WTC11 (cell line): ENCODE measurements around the gene PREX1. TPM values are rescaled to one million over a fixed set of nuclear protein-coding genes. Genes with fewer than 3 reads are reported as not detected.

Source experiments
- ATAC-seq: fragments of 200-7000 bp; cut with Tn5 transposase; 2 replicates; pipeline ENCODE4 v1.10.0; 2021; ENCODE audit warnings: mild to moderate bottlenecking, moderate library complexity
- CTCF ChIA-PET: fragments of 300-600 bp; sonication (Branson Sonifier 250); formaldehyde crosslinking; loops from one replicate; lab custom pipeline; 2021; ENCODE audit warnings: antibody characterized with exemption; lab: Charles Lee
- POLR2A ChIA-PET: fragments of 350-600 bp; sonication (Branson Sonifier 250); formaldehyde crosslinking; loops from one replicate; lab custom pipeline; 2021; ENCODE audit warnings: antibody characterized with exemption; lab: Charles Lee
- DNase-seq: peaks from one replicate; pipeline ENCODE4 v3.0.0; 2021; ENCODE audit warnings: low spot score
- H3K27ac Mint-ChIP-seq: 2 replicates; pipeline ENCODE4 v1.8.0; 2021; ENCODE audit warnings: mixed read lengths
- H3K27me3 Mint-ChIP-seq: 2 replicates; pipeline ENCODE4 v1.8.0; 2021; ENCODE audit warnings: low read depth, mild to moderate bottlenecking, moderate library complexity, mixed read lengths
- H3K36me3 Mint-ChIP-seq: 2 replicates; pipeline ENCODE4 v1.8.0; 2021; ENCODE audit warnings: mixed read lengths
- H3K4me1 Mint-ChIP-seq: 2 replicates; pipeline ENCODE4 v1.8.0; 2022; ENCODE audit warnings: mixed read lengths
- H3K4me3 Mint-ChIP-seq: 2 replicates; pipeline ENCODE4 v1.8.0; 2021; ENCODE audit warnings: mild to moderate bottlenecking, moderate library complexity, mixed read lengths
- H3K9me3 Mint-ChIP-seq: 2 replicates; pipeline ENCODE4 v1.8.0; 2021; ENCODE audit warnings: mixed read lengths
- ATF1 ChIP-seq: sonication (generic); formaldehyde crosslinking; IDR thresholded peaks from 2 replicates; pipeline ENCODE4 v1.8.1; 2023; ENCODE audit warnings: mild to moderate bottlenecking, moderate library complexity, missing genetic modification reagents
- ATF6 ChIP-seq: sonication (generic); formaldehyde crosslinking; IDR thresholded peaks from 2 replicates; pipeline ENCODE4 v1.8.1; 2023; ENCODE audit warnings: mild to moderate bottlenecking, missing genetic modification reagents
- CBFB ChIP-seq: sonication (generic); formaldehyde crosslinking; IDR thresholded peaks from 2 replicates; pipeline ENCODE4 v1.8.1; 2022; ENCODE audit warnings: mild to moderate bottlenecking, low read depth, missing genetic modification reagents
- ELF4 ChIP-seq: sonication (generic); formaldehyde crosslinking; IDR thresholded peaks from 2 replicates; pipeline ENCODE4 v1.8.1; 2022; ENCODE audit warnings: low read depth, mild to moderate bottlenecking, moderate library complexity, missing genetic modification reagents
- EMX1 ChIP-seq: fragments of 250-450 bp; sonication (Bioruptor Pico); IDR thresholded peaks from 2 replicates; pipeline ENCODE4 v1.8.0; 2021; ENCODE audit warnings: mild to moderate bottlenecking
- FOXJ3 ChIP-seq: sonication (generic); formaldehyde crosslinking; IDR thresholded peaks from 2 replicates; pipeline ENCODE4 v1.9.0; 2021; ENCODE audit warnings: missing genetic modification reagents, mild to moderate bottlenecking, borderline replicate concordance
- FOXK1 ChIP-seq: sonication (generic); formaldehyde crosslinking; IDR thresholded peaks from 2 replicates; pipeline ENCODE4 v1.8.0; 2022; ENCODE audit warnings: mild to moderate bottlenecking, moderate library complexity, missing genetic modification reagents
- FOXP1 ChIP-seq: sonication (generic); formaldehyde crosslinking; IDR thresholded peaks from 2 replicates; pipeline ENCODE4 v1.8.0; 2022; ENCODE audit warnings: missing genetic modification reagents, mild to moderate bottlenecking, moderate library complexity, borderline replicate concordance
- GTF2I ChIP-seq: fragments of 250-450 bp; sonication (Bioruptor Pico); conservative IDR thresholded peaks from 2 replicates; pipeline ENCODE4 v1.4.0; 2021; ENCODE audit warnings: mild to moderate bottlenecking
- HMGA2 ChIP-seq: fragments of 250-450 bp; sonication (Bioruptor Pico); IDR thresholded peaks from 2 replicates; pipeline ENCODE4 v1.4.0; 2021; ENCODE audit warnings: mild to moderate bottlenecking, moderate library complexity
- IRF1 ChIP-seq: sonication (generic); formaldehyde crosslinking; IDR thresholded peaks from 2 replicates; pipeline ENCODE4 v1.8.0; 2023; ENCODE audit warnings: missing genetic modification reagents
- JUN ChIP-seq: sonication (generic); formaldehyde crosslinking; IDR thresholded peaks from 2 replicates; pipeline ENCODE4 v1.8.0; 2023; ENCODE audit warnings: mild to moderate bottlenecking, missing genetic modification reagents
- MLX ChIP-seq: sonication (generic); formaldehyde crosslinking; IDR thresholded peaks from 2 replicates; pipeline ENCODE4 v1.8.1; 2023; ENCODE audit warnings: mild to moderate bottlenecking, missing genetic modification reagents, moderate library complexity
- MYBL2 ChIP-seq: sonication (generic); formaldehyde crosslinking; IDR thresholded peaks from 2 replicates; pipeline ENCODE4 v1.8.1; 2023; ENCODE audit warnings: mild to moderate bottlenecking, moderate library complexity, missing genetic modification reagents
- NFYB ChIP-seq: sonication (generic); formaldehyde crosslinking; conservative IDR thresholded peaks from 2 replicates; pipeline ENCODE4 v1.8.0; 2022; ENCODE audit warnings: low read depth, missing genetic modification reagents
- PRRX2 ChIP-seq: fragments of 250-450 bp; sonication (Bioruptor Pico); IDR thresholded peaks from 2 replicates; pipeline ENCODE4 v1.8.0; 2021; ENCODE audit warnings: mild to moderate bottlenecking
- SMAD3 ChIP-seq: sonication (generic); formaldehyde crosslinking; IDR thresholded peaks from 2 replicates; pipeline ENCODE4 v1.8.0; 2022; ENCODE audit warnings: missing genetic modification reagents, mild to moderate bottlenecking, borderline replicate concordance
- SMAD4 ChIP-seq: sonication (generic); formaldehyde crosslinking; IDR thresholded peaks from 2 replicates; pipeline ENCODE4 v1.8.0; 2022; ENCODE audit warnings: mild to moderate bottlenecking, missing genetic modification reagents
- TEAD1 ChIP-seq: sonication (generic); formaldehyde crosslinking; IDR thresholded peaks from 2 replicates; pipeline ENCODE4 v1.8.0; 2022; ENCODE audit warnings: mild to moderate bottlenecking, missing genetic modification reagents
- ZMAT4 ChIP-seq: fragments of 250-450 bp; sonication (Bioruptor Pico); IDR thresholded peaks from 2 replicates; pipeline ENCODE4 v1.9.0; 2021; ENCODE audit warnings: mild to moderate bottlenecking
- ZNF396 ChIP-seq: fragments of 250-450 bp; sonication (Bioruptor Pico); IDR thresholded peaks from 2 replicates; pipeline ENCODE4 v1.8.0; 2021; ENCODE audit warnings: mild to moderate bottlenecking, moderate library complexity, borderline replicate concordance
- total RNA-seq: library from RNA; stranded (reverse); gene quantifications from 3 replicates; pipeline ENCODE4 v1.2.3, GENCODE V29; 2021
- TF ChIP-seq, protein P1 (sequence below): fragments of 250-450 bp; sonication (Bioruptor Pico); IDR thresholded peaks from 2 replicates; pipeline ENCODE4 v1.9.0; 2021; ENCODE audit warnings: moderate library complexity, mild to moderate bottlenecking, inconsistent platforms, borderline replicate concordance
- TF ChIP-seq, protein P2 (sequence below): sonication (generic); formaldehyde crosslinking; IDR thresholded peaks from 2 replicates; pipeline ENCODE4 v1.8.0; 2023; ENCODE audit warnings: mild to moderate bottlenecking, missing genetic modification reagents

PREX1 gene
- total RNA-seq, 1 experiment from 2014 or later, result 17.3 TPM

- DNase-seq (no peak), ATAC-seq (no peak)
- POLR2A ChIA-PET, result interaction anchor here (0.6 kb wide), 1 partner anchor 44 kb away, joined by 5 read pairs; no protein-coding TSS in a partner anchor
- Mint-ChIP-seq H3K4me1 (0 out of 2 replicates have a peak, but pooled peaks cover 5% of the 10 kb centered on the region), H3K27ac (no peak overlapping the region), H3K9me3 (no peaks in the 10 kb centered on the region), H3K4me3 (no peak overlapping the region), H3K36me3 (no peaks in the 10 kb centered on the region), H3K27me3 (no peaks in the 10 kb centered on the region; the same call in 1 of the 2 replicates)
- CTCF ChIA-PET, result no interaction called here
- no peak for TF ChIP-seq CBFB (CRISPR knock-in tag)
- no peak for TF ChIP-seq PRRX2
- no peak for TF ChIP-seq FOXK1 (CRISPR knock-in tag)
- no peak for TF ChIP-seq NFYB (CRISPR knock-in tag)
- no peak for TF ChIP-seq HMGA2 (CRISPR knock-in tag)
These were observed 210.3 kb downstream of the PREX1 start for GRCh38 chr20:48617481-48617880.

- DNase-seq, result no peak
- no peak overlapping the region for H3K27ac Mint-ChIP-seq
- no peak overlapping the region for H3K4me3 Mint-ChIP-seq
- no peak for TF ChIP-seq ZMAT4 (CRISPR knock-in tag)
- no peak for TF ChIP-seq IRF1 (CRISPR knock-in tag)
- TF ChIP-seq, protein P1, sequence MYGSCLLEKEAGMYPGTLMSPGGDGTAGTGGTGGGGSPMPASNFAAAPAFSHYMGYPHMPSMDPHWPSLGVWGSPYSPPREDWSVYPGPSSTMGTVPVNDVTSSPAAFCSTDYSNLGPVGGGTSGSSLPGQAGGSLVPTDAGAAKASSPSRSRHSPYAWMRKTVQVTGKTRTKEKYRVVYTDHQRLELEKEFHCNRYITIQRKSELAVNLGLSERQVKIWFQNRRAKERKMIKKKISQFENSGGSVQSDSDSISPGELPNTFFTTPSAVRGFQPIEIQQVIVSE (CRISPR knock-in tag), result no peak
- no peak for TF ChIP-seq MYBL2 (CRISPR knock-in tag)
- TF ChIP-seq TEAD1, result no peak
- no peak for TF ChIP-seq ATF6 (CRISPR knock-in tag)
- TF ChIP-seq, protein P2, sequence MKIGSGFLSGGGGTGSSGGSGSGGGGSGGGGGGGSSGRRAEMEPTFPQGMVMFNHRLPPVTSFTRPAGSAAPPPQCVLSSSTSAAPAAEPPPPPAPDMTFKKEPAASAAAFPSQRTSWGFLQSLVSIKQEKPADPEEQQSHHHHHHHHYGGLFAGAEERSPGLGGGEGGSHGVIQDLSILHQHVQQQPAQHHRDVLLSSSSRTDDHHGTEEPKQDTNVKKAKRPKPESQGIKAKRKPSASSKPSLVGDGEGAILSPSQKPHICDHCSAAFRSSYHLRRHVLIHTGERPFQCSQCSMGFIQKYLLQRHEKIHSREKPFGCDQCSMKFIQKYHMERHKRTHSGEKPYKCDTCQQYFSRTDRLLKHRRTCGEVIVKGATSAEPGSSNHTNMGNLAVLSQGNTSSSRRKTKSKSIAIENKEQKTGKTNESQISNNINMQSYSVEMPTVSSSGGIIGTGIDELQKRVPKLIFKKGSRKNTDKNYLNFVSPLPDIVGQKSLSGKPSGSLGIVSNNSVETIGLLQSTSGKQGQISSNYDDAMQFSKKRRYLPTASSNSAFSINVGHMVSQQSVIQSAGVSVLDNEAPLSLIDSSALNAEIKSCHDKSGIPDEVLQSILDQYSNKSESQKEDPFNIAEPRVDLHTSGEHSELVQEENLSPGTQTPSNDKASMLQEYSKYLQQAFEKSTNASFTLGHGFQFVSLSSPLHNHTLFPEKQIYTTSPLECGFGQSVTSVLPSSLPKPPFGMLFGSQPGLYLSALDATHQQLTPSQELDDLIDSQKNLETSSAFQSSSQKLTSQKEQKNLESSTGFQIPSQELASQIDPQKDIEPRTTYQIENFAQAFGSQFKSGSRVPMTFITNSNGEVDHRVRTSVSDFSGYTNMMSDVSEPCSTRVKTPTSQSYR, result no peak
- no peak for TF ChIP-seq FOXP1 (CRISPR knock-in tag)
- ChIA-PET CTCF (no interaction called here), POLR2A (no interaction called here)
- no peak for ATAC-seq
- no peaks in the 10 kb centered on the region; the same call in 1 of the 2 replicates for H3K27me3 Mint-ChIP-seq
- H3K9me3 Mint-ChIP-seq, result no peaks in the 10 kb centered on the region
- 0 out of 2 replicates have a peak, but pooled peaks cover 5% of the 10 kb centered on the region for H3K4me1 Mint-ChIP-seq
- H3K36me3 Mint-ChIP-seq, result no peaks in the 10 kb centered on the region
These were observed 211.3 kb downstream of the PREX1 start for GRCh38 chr20:48616481-48616880.

- Mint-ChIP-seq H3K27me3 (no peaks in the 10 kb centered on the region; the same call in 1 of the 2 replicates), H3K27ac (no peak overlapping the region), H3K4me1 (0 out of 2 replicates have a peak, but pooled peaks cover 5% of the 10 kb centered on the region), H3K4me3 (no peak overlapping the region), H3K9me3 (no peaks in the 10 kb centered on the region), H3K36me3 (no peaks in the 10 kb centered on the region)
- POLR2A ChIA-PET, result no interaction called here
- CTCF ChIA-PET, result interaction anchor here (0.6 kb wide), 1 partner anchor 867 kb away, joined by 4 read pairs; no protein-coding TSS in a partner anchor
- no peak for TF ChIP-seq GTF2I
- TF ChIP-seq PRRX2, result no peak
- TF ChIP-seq JUN (CRISPR knock-in tag), result no peak
- TF ChIP-seq MLX (CRISPR knock-in tag), result no peak
- TF ChIP-seq EMX1 (CRISPR knock-in tag), result no peak
- no peak for TF ChIP-seq ELF4 (CRISPR knock-in tag)
- TF ChIP-seq FOXJ3 (CRISPR knock-in tag), result no peak
- TF ChIP-seq SMAD3, result no peak
- no peak for TF ChIP-seq ZNF396 (CRISPR knock-in tag)
- no peak for TF ChIP-seq ATF1 (CRISPR knock-in tag)
- TF ChIP-seq SMAD4, result no peak
- DNase-seq (no peak), ATAC-seq (no peak)
These were observed 211.9 kb downstream of the PREX1 start for GRCh38 chr20:48615871-48616270.
